Type B pancreatic cell (in vitro differentiated cells): ENCODE results near the gene SCN8A. TPM values are rescaled to one million over a fixed set of nuclear protein-coding genes. Genes with fewer than 3 reads are reported as not detected.
"Not testable (repeated sequence)": the region's sequence is repeated elsewhere in the genome, so short reads cannot be mapped to it uniquely, and the experiment has no call there.

ENCODE experiments used
- DNase-seq: peaks from one replicate; pipeline ENCODE4 v3.0.0; 2021; ENCODE audit warnings: mixed read lengths; ENCODE audit not compliant: unreplicated experiment; ENCODE audit errors: extremely low spot score
- H3K27ac Mint-ChIP-seq: 2 replicates; pipeline ENCODE4 v1.8.0; 2021; ENCODE audit warnings: mild to moderate bottlenecking, mixed read lengths
- H3K27me3 Mint-ChIP-seq: 2 replicates; pipeline ENCODE4 v1.8.0; 2021; ENCODE audit warnings: mixed read lengths
- H3K36me3 Mint-ChIP-seq: 2 replicates; pipeline ENCODE4 v1.8.0; 2021; ENCODE audit warnings: mixed read lengths
- H3K4me1 Mint-ChIP-seq: one replicate; pipeline ENCODE4 v1.8.0; 2021; ENCODE audit warnings: mixed read lengths; ENCODE audit not compliant: unreplicated experiment
- H3K4me3 Mint-ChIP-seq: 2 replicates; pipeline ENCODE4 v1.8.0; 2021; ENCODE audit warnings: mild to moderate bottlenecking, mixed read lengths
- H3K9me3 Mint-ChIP-seq: 2 replicates; pipeline ENCODE4 v1.8.0; 2021; ENCODE audit warnings: mixed read lengths
- CTCF ChIP-seq: fragments of 200-600 bp; sonication (generic); conservative IDR thresholded peaks from 2 replicates; pipeline ENCODE4 v1.5.0; 2021; ENCODE audit warnings: antibody characterized with exemption, mild to moderate bottlenecking
- total RNA-seq: library from RNA; stranded (reverse); gene quantifications from 2 replicates; pipeline ENCODE4 v1.2.1, GENCODE V29; 2021; ENCODE audit warnings: low replicate concordance

The SCN8A gene
- total RNA-seq, 1 donor from 2014 or later = 3.9 TPM

- Mint-ChIP-seq H3K4me3 (no peak overlapping the region), H3K27me3 (no peaks in the 10 kb centered on the region), H3K4me1 (no peaks in the 10 kb centered on the region), H3K9me3 (no peaks in the 10 kb centered on the region), H3K27ac (no peak overlapping the region), H3K36me3 (no peaks in the 10 kb centered on the region)
- no peak for TF ChIP-seq CTCF
- no peak for DNase-seq
Measured at GRCh38 chr12:51784688-51785087, 193.7 kb downstream of the SCN8A start.

- no peaks in the 10 kb centered on the region for H3K27me3 Mint-ChIP-seq
- no peaks in the 10 kb centered on the region for H3K4me1 Mint-ChIP-seq
- H3K9me3 Mint-ChIP-seq = no peaks in the 10 kb centered on the region
- DNase-seq = no peak
- H3K4me3 Mint-ChIP-seq = no peak overlapping the region
- H3K27ac Mint-ChIP-seq = no peak overlapping the region
- no peak for TF ChIP-seq CTCF
- no peaks in the 10 kb centered on the region for H3K36me3 Mint-ChIP-seq
Measured at GRCh38 chr12:51785906-51786305, 194.9 kb downstream of the SCN8A start.

- TF ChIP-seq CTCF = no peak
- H3K4me3 Mint-ChIP-seq = no peak overlapping the region
- no peak overlapping the region for H3K27ac Mint-ChIP-seq
- H3K9me3 Mint-ChIP-seq = no peaks in the 10 kb centered on the region
- H3K27me3 Mint-ChIP-seq = no peaks in the 10 kb centered on the region
- H3K4me1 Mint-ChIP-seq = no peaks in the 10 kb centered on the region
- DNase-seq = no peak
- peaks cover 4% of the 10 kb centered on the region for H3K36me3 Mint-ChIP-seq
Measured at GRCh38 chr12:51788876-51789275, 197.8 kb downstream of the SCN8A start.

GRCh38 chr12:51792417-51792816 is 201.4 kb downstream of the SCN8A start:
- peaks cover 4% of the 10 kb centered on the region for H3K36me3 Mint-ChIP-seq

GRCh38 chr12:51793201-51793600 is 202.2 kb downstream of the SCN8A start:
- no peaks in the 10 kb centered on the region for H3K4me1 Mint-ChIP-seq
- no peak overlapping the region for H3K27ac Mint-ChIP-seq
- peaks cover 4% of the 10 kb centered on the region for H3K36me3 Mint-ChIP-seq
- no peaks in the 10 kb centered on the region for H3K27me3 Mint-ChIP-seq
- TF ChIP-seq CTCF = no peak
- no peak for DNase-seq
- no peak overlapping the region for H3K4me3 Mint-ChIP-seq
- H3K9me3 Mint-ChIP-seq = no peaks in the 10 kb centered on the region

More at GRCh38 chr12:51792417-51792816, 201.4 kb downstream of the SCN8A start:
- no peaks in the 10 kb centered on the region for H3K27me3 Mint-ChIP-seq
- no peaks in the 10 kb centered on the region for H3K4me1 Mint-ChIP-seq
- no peak overlapping the region for H3K4me3 Mint-ChIP-seq
- H3K9me3 Mint-ChIP-seq = no peaks in the 10 kb centered on the region
- no peak for DNase-seq
- no peak overlapping the region for H3K27ac Mint-ChIP-seq
- TF ChIP-seq CTCF = no peak

GRCh38 chr12:51797301-51797700 is 206.3 kb downstream of the SCN8A start:
- DNase-seq = no peak
- Mint-ChIP-seq H3K27ac (no peak overlapping the region), H3K4me3 (no peak overlapping the region), H3K36me3 (peaks cover 4% of the 10 kb centered on the region), H3K27me3 (no peaks in the 10 kb centered on the region), H3K9me3 (no peaks in the 10 kb centered on the region), H3K4me1 (no peaks in the 10 kb centered on the region)
- TF ChIP-seq CTCF = no peak

- not testable (repeated sequence) for H3K27me3 Mint-ChIP-seq, H3K36me3 Mint-ChIP-seq, H3K4me3 Mint-ChIP-seq, H3K27ac Mint-ChIP-seq, H3K4me1 Mint-ChIP-seq, DNase-seq, H3K9me3 Mint-ChIP-seq
Measured at GRCh38 chr12:51798051-51798450, 207.0 kb downstream of the SCN8A start.
